HEK293 (cell line): ENCODE data around the gene HYPK.
"Not testable (repeated sequence)": the region's sequence is repeated elsewhere in the genome, so short reads cannot be mapped to it uniquely, and the experiment has no call there.

Source experiments
- ZNF335 ChIP-seq: fragments of 450-650 bp; formaldehyde crosslinking; conservative IDR thresholded peaks from 2 replicates; pipeline ENCODE4 v1.5.1; 2016; ENCODE audit warnings: missing biosample characterization, missing genetic modification characterization
- TF ChIP-seq, protein P1 (sequence below): fragments of 450-650 bp; formaldehyde crosslinking; IDR thresholded peaks from 2 replicates; pipeline ENCODE4 v1.5.1; 2016; ENCODE audit warnings: missing biosample characterization, missing genetic modification characterization, borderline replicate concordance

DNA sequence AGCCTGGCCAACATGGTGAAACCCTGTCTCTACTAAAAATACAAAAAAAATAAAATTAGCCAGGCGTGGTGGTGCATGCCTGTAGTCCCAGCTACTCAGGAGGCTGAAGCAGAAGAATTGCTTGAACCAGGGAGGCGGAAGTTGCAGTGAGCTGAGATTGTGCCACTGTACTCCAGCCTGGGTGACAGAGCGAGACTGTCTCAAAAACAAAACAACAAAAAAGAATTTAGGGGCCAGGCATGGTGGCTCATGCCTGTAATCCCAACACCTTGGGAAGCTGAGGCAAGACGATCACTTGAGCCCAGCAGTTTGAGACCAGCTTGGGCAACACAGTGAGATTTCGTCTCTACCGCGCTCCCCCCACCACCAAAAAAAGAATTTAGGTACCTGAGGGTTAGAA, 2.3 kb downstream of the HYPK start:
- TF ChIP-seq, protein P1, sequence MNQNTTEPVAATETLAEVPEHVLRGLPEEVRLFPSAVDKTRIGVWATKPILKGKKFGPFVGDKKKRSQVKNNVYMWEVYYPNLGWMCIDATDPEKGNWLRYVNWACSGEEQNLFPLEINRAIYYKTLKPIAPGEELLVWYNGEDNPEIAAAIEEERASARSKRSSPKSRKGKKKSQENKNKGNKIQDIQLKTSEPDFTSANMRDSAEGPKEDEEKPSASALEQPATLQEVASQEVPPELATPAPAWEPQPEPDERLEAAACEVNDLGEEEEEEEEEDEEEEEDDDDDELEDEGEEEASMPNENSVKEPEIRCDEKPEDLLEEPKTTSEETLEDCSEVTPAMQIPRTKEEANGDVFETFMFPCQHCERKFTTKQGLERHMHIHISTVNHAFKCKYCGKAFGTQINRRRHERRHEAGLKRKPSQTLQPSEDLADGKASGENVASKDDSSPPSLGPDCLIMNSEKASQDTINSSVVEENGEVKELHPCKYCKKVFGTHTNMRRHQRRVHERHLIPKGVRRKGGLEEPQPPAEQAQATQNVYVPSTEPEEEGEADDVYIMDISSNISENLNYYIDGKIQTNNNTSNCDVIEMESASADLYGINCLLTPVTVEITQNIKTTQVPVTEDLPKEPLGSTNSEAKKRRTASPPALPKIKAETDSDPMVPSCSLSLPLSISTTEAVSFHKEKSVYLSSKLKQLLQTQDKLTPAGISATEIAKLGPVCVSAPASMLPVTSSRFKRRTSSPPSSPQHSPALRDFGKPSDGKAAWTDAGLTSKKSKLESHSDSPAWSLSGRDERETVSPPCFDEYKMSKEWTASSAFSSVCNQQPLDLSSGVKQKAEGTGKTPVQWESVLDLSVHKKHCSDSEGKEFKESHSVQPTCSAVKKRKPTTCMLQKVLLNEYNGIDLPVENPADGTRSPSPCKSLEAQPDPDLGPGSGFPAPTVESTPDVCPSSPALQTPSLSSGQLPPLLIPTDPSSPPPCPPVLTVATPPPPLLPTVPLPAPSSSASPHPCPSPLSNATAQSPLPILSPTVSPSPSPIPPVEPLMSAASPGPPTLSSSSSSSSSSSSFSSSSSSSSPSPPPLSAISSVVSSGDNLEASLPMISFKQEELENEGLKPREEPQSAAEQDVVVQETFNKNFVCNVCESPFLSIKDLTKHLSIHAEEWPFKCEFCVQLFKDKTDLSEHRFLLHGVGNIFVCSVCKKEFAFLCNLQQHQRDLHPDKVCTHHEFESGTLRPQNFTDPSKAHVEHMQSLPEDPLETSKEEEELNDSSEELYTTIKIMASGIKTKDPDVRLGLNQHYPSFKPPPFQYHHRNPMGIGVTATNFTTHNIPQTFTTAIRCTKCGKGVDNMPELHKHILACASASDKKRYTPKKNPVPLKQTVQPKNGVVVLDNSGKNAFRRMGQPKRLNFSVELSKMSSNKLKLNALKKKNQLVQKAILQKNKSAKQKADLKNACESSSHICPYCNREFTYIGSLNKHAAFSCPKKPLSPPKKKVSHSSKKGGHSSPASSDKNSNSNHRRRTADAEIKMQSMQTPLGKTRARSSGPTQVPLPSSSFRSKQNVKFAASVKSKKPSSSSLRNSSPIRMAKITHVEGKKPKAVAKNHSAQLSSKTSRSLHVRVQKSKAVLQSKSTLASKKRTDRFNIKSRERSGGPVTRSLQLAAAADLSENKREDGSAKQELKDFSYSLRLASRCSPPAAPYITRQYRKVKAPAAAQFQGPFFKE (tag by site-specific recombination), result not testable (repeated sequence)
- TF ChIP-seq ZNF335, result not testable (repeated sequence)
